Caco-2 (cell line): ENCODE measurements around the gene KPNA3. TPM values are rescaled to one million over a fixed set of nuclear protein-coding genes. Genes with fewer than 3 reads are reported as not detected.

Experiments
- BruUV-seq: library from RNA; stranded (reverse); fragments of 400-500 nt; replicated peaks from 2 replicates; lab custom pipeline; 2021; lab: Mats Ljungman, UMichigan
- CTCF ChIA-PET: fragments of 300-600 bp; sonication (Branson Sonifier 250); formaldehyde crosslinking; loops from one replicate; lab custom pipeline; 2022; ENCODE audit warnings: antibody characterized with exemption; lab: Charles Lee
- POLR2A ChIA-PET: fragments of 300-600 bp; sonication (Branson Sonifier 250); formaldehyde crosslinking; loops from one replicate; lab custom pipeline; 2022; ENCODE audit warnings: antibody characterized with exemption; lab: Charles Lee
- DNase-seq, 2 experiments: peaks; one replicate each; pipeline versions ENCODE4 v3.0.0 to v3.0.0-alpha.2; 2020 to 2022
- H3K27me3 ChIP-seq: replicated peaks from 2 replicates; pipeline ENCODE4 v1.6.0; 2011; ENCODE audit warnings: low read length; ENCODE audit not compliant: control insufficient read depth, insufficient read depth
- H3K36me3 ChIP-seq: 2 replicates; pipeline ENCODE4 v1.5.1; 2011; ENCODE audit warnings: low read length; ENCODE audit not compliant: control insufficient read depth, insufficient read depth
- H3K4me1 ChIP-seq: fragments of 250-450 bp; sonication (Bioruptor Pico); 2 replicates; pipeline ENCODE4 v1.5.1; 2020; ENCODE audit warnings: mild to moderate bottlenecking
- H3K4me3 ChIP-seq: 2 replicates; pipeline ENCODE4 v1.5.1; 2011; ENCODE audit warnings: low read depth, mild to moderate bottlenecking, control low read depth, low read length
- H3K9me3 ChIP-seq: fragments of 250-450 bp; sonication (Bioruptor Pico); 2 replicates; pipeline ENCODE4 v1.5.1; 2020; ENCODE audit warnings: mild to moderate bottlenecking, moderate library complexity
- H3K27ac Mint-ChIP-seq: one replicate; pipeline ENCODE4 v1.8.0; 2022; ENCODE audit warnings: mixed read lengths; ENCODE audit not compliant: unreplicated experiment
- H3K27me3 Mint-ChIP-seq: one replicate; pipeline ENCODE4 v1.8.0; 2022; ENCODE audit warnings: mixed read lengths; ENCODE audit not compliant: insufficient read depth, unreplicated experiment
- H3K36me3 Mint-ChIP-seq: one replicate; pipeline ENCODE4 v1.8.0; 2022; ENCODE audit warnings: mild to moderate bottlenecking, mixed read lengths; ENCODE audit not compliant: insufficient read depth, unreplicated experiment
- H3K4me1 Mint-ChIP-seq: one replicate; pipeline ENCODE4 v1.8.0; 2022; ENCODE audit warnings: low read depth, mixed read lengths; ENCODE audit not compliant: unreplicated experiment
- H3K4me3 Mint-ChIP-seq: one replicate; pipeline ENCODE4 v1.8.0; 2022; ENCODE audit warnings: mild to moderate bottlenecking, moderate library complexity, mixed read lengths; ENCODE audit not compliant: unreplicated experiment
- H3K9me3 Mint-ChIP-seq: one replicate; pipeline ENCODE4 v1.8.0; 2022; ENCODE audit warnings: mixed read lengths; ENCODE audit not compliant: unreplicated experiment
- intact Hi-C: fragments of 100-400 bp; cut with micrococcal nuclease; formaldehyde crosslinking; loops from one replicate; pipeline ENCODE4 v1.10.0; 2022; ENCODE audit not compliant: unreplicated experiment
- total RNA-seq: library from RNA; stranded (reverse); gene quantifications from 2 replicates; pipeline ENCODE4 v1.2.3, GENCODE V29; 2022
- TF ChIP-seq, protein P1 (sequence below), 2 experiments: fragments of 200-600 bp in 1 of 2; IDR thresholded peaks; 1 replicate in 1 of 2; 2 replicates in 1 of 2; pipeline versions ENCODE4 v1.5.1 to v1.8.0; 2011 to 2022; ENCODE audit warnings: antibody characterized with exemption in 1 of 2, control low read depth in 1 of 2, inconsistent platforms in 1 of 2, low read depth in 1 of 2, low read length in 1 of 2, mild to moderate bottlenecking in 1 of 2, moderate library complexity in 1 of 2; ENCODE audit not compliant: insufficient read depth in 1 of 2, severe bottlenecking in 1 of 2, unreplicated experiment in 1 of 2

The KPNA3 gene
- total RNA-seq, 1 experiment from 2014 or later, result 81.9 TPM

GRCh38 chr13:49760558-49760957, 31.9 kb downstream of the KPNA3 start:
- no TSS peak for BruUV-seq
- Mint-ChIP-seq H3K4me3 (no peak overlapping the region), H3K27ac (no peak overlapping the region)

GRCh38 chr13:49759503-49759902, 33.0 kb downstream of the KPNA3 start:
- Mint-ChIP-seq H3K27ac (no peak overlapping the region), H3K4me1 (peaks cover 10% of the 10 kb centered on the region), H3K27me3 (no peaks in the 10 kb centered on the region), H3K4me3 (no peak overlapping the region), H3K9me3 (peaks cover 18% of the 10 kb centered on the region), H3K36me3 (peaks cover 62% of the 10 kb centered on the region)
- Histone ChIP-seq H3K27me3 (no peaks in the 10 kb centered on the region), H3K4me1 (no peaks in the 10 kb centered on the region), H3K9me3 (peaks cover 13% of the 10 kb centered on the region; the same call in 1 of the 2 replicates), H3K36me3 (no peaks in the 10 kb centered on the region; the same call in 1 of the 2 replicates), H3K4me3 (no peak overlapping the region)
- TF ChIP-seq, protein P1, sequence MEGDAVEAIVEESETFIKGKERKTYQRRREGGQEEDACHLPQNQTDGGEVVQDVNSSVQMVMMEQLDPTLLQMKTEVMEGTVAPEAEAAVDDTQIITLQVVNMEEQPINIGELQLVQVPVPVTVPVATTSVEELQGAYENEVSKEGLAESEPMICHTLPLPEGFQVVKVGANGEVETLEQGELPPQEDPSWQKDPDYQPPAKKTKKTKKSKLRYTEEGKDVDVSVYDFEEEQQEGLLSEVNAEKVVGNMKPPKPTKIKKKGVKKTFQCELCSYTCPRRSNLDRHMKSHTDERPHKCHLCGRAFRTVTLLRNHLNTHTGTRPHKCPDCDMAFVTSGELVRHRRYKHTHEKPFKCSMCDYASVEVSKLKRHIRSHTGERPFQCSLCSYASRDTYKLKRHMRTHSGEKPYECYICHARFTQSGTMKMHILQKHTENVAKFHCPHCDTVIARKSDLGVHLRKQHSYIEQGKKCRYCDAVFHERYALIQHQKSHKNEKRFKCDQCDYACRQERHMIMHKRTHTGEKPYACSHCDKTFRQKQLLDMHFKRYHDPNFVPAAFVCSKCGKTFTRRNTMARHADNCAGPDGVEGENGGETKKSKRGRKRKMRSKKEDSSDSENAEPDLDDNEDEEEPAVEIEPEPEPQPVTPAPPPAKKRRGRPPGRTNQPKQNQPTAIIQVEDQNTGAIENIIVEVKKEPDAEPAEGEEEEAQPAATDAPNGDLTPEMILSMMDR (IDR thresholded peaks at IDR 0.05; ENCODE audit: insufficient read depth in 1 of 2, low read depth in 1 of 2, low read length in 1 of 2, severe bottlenecking in 1 of 2, unreplicated experiment in 1 of 2), result no peak
- no TSS peak for BruUV-seq
- CTCF ChIA-PET, result no interaction called here
- intact Hi-C loops, result no loop called here
- no peak for DNase-seq
- POLR2A ChIA-PET, result no interaction called here

More at GRCh38 chr13:49760558-49760957, 31.9 kb downstream of the KPNA3 start:
- H3K36me3 Mint-ChIP-seq, result peaks cover 61% of the 10 kb centered on the region
- intact Hi-C loops, result no loop called here
- H3K36me3 ChIP-seq, result no peaks in the 10 kb centered on the region; the same call in 1 of the 2 replicates
- no peaks in the 10 kb centered on the region for H3K27me3 Mint-ChIP-seq
- no peaks in the 10 kb centered on the region for H3K27me3 ChIP-seq
- ChIA-PET POLR2A (no interaction called here), CTCF (no interaction called here)
- peaks cover 13% of the 10 kb centered on the region; the same call in 1 of the 2 replicates for H3K9me3 ChIP-seq
- peaks cover 16% of the 10 kb centered on the region for H3K4me1 Mint-ChIP-seq
- H3K4me3 ChIP-seq, result no peak overlapping the region
- DNase-seq, result no peak
- H3K4me1 ChIP-seq, result no peaks in the 10 kb centered on the region
- H3K9me3 Mint-ChIP-seq, result peaks cover 29% of the 10 kb centered on the region
- TF ChIP-seq, protein P1 (IDR thresholded peaks at IDR 0.05; ENCODE audit: insufficient read depth in 1 of 2, low read depth in 1 of 2, low read length in 1 of 2, severe bottlenecking in 1 of 2, unreplicated experiment in 1 of 2), result no peak

- Mint-ChIP-seq H3K36me3 (peaks cover 45% of the 10 kb centered on the region), H3K4me3 (no peak overlapping the region), H3K4me1 (peaks cover 6% of the 10 kb centered on the region), H3K27me3 (no peaks in the 10 kb centered on the region), H3K27ac (no peak overlapping the region), H3K9me3 (no peaks in the 10 kb centered on the region)
- no TSS peak for BruUV-seq
- POLR2A ChIA-PET, result no interaction called here
- intact Hi-C loops, result no loop called here
- TF ChIP-seq, protein P1 (IDR thresholded peaks at IDR 0.05; ENCODE audit: insufficient read depth in 1 of 2, low read depth in 1 of 2, low read length in 1 of 2, severe bottlenecking in 1 of 2, unreplicated experiment in 1 of 2), result no peak
- Histone ChIP-seq H3K4me3 (no peak overlapping the region), H3K9me3 (peaks cover 4% of the 10 kb centered on the region; the same call in 1 of the 2 replicates), H3K4me1 (no peaks in the 10 kb centered on the region), H3K27me3 (no peaks in the 10 kb centered on the region), H3K36me3 (no peaks in the 10 kb centered on the region; the same call in 1 of the 2 replicates)
- CTCF ChIA-PET, result interaction anchor here (0.6 kb wide), 1 partner anchor 37 kb away, joined by 7 read pairs; no protein-coding TSS in a partner anchor
- DNase-seq, result no peak
Observed at GRCh38 chr13:49756263-49756662, 36.2 kb downstream of the KPNA3 start.
